ENCODE data around the gene SYNE3.

- TF ChIP-seq CTCF (IDR thresholded peaks at IDR 0.05) = no peak
- TF ChIP-seq POLR2AphosphoS5 (IDR thresholded peaks at IDR 0.05; ENCODE audit: low read depth, low read length) = no peak
- TF ChIP-seq REST (IDR thresholded peaks at IDR 0.05; ENCODE audit: insufficient read depth in 1 of 2, low read depth in 2 of 2, low read length in 1 of 2) = no peak
- no peak for TF ChIP-seq SIN3A (IDR thresholded peaks at IDR 0.05; ENCODE audit: borderline replicate concordance, insufficient read depth, low read depth, low read length)
Measured at GRCh38 chr14:95536036-95536593, 19.7 kb upstream of the SYNE3 start.
